Adrenal gland (tissue), 12 donors: ENCODE data around the gene TCEAL8. TPM values are rescaled to one million over a fixed set of nuclear protein-coding genes. Genes with fewer than 3 reads are reported as not detected.
A peak's percentile ranks its signal among the peaks of the same experiment; 100 is the strongest.

Experiments
- DNase-seq, 7 donors: peaks; one replicate each; pipeline ENCODE4 v3.0.0-alpha.2; 2019 to 2020
- H3K27ac ChIP-seq, 5 donors: fragments of 200-600 bp; sonication (generic) in 4 of 5; 1 replicate in 3 of 5; 2 replicates in 2 of 5; pipeline versions ENCODE4 v1.5.1 to v1.8.0; 2016 to 2020; ENCODE audit warnings: mild to moderate bottlenecking in 1 of 5
- H3K27me3 ChIP-seq: fragments of 200-600 bp; 2 replicates; pipeline ENCODE4 v1.8.0; 2021
- H3K36me3 ChIP-seq, 2 donors: fragments of 200-600 bp; replicated peaks in 1 of 2; 1 replicate in 1 of 2; 2 replicates in 1 of 2; pipeline versions ENCODE4 v1.5.1 to v1.8.0; 2018 to 2022
- H3K4me1 ChIP-seq, 2 donors: fragments of 200-600 bp; replicated peaks in 1 of 2; 1 replicate in 1 of 2; 2 replicates in 1 of 2; pipeline versions ENCODE4 v1.5.1 to v1.8.0; 2018 to 2021
- H3K4me3 ChIP-seq, 4 donors: fragments of 200-600 bp; sonication (generic) in 3 of 4; one replicate each; pipeline ENCODE4 v1.5.1; 2016 to 2018
- H3K9me3 ChIP-seq, 3 donors: fragments of 200-600 bp; sonication (generic) in 1 of 3; replicated peaks in 1 of 3; 1 replicate in 2 of 3; 2 replicates in 1 of 3; pipeline versions ENCODE4 v1.5.1 to v1.8.0; 2016 to 2021
- POLR2A ChIP-seq, 2 donors: fragments of 450-650 bp; IDR thresholded peaks; one replicate each; pipeline ENCODE4 v1.6.1; 2017; ENCODE audit warnings: antibody characterized with exemption in 2 of 2, mild to moderate bottlenecking in 2 of 2, moderate library complexity in 1 of 2
- WGBS, 4 donors: extraction: QIAGEN DNeasy Blood & Tissue Kit in 2 of 4; methylation state at CpG; one replicate each; pipeline versions ENCODE4 v1.1.5 to v1.1.7; 2013 to 2017; 5-methylcytosine and 5-hydroxymethylcytosine counted together
- intact Hi-C, 2 donors: fragments of 100-400 bp; cut with DNase I; formaldehyde crosslinking; loops; one replicate each; pipeline versions ENCODE4 v1.14.1 to v1.15.0; 2022 to 2023
- polyA plus RNA-seq, 3 donors: library from polyadenylated mRNA; stranded (reverse); fragments of 200-250 nt in 2 of 3; fragments of 350-450 nt in 1 of 3; fragmentation: Illumina TruSeq in 1 of 3; extraction: RNeasy Lipid Tissue Mini Kit (QIAGEN cat#74804) in 1 of 3; gene quantifications; one replicate each; pipeline ENCODE4 v1.2.3, GENCODE V29; 2013 to 2014
- total RNA-seq, 9 donors: library from RNA; depleted of rRNA in 4 of 9; stranded (reverse); fragments of >200 nt in 4 of 9; fragments of 120-200 nt in 1 of 9; fragmentation: NEBNext Ultra II Directional in 1 of 9; extraction: Animal tissue kit (Norgen Biotek cat#: 25700) in 1 of 9; gene quantifications; one replicate each; pipeline versions ENCODE4 v1.1.0 to v1.2.4, GENCODE V29; 2013 to 2023
- TF ChIP-seq, protein P1 (sequence below), 6 experiments: fragments of 450-650 bp in 4 of 6; fragments of 200-600 bp in 2 of 6; sonication (generic) in 1 of 6; IDR thresholded peaks; 1 replicate in 5 of 6; 2 replicates in 1 of 6; pipeline versions ENCODE4 v1.5.1 to v1.8.0; 2016 to 2021; ENCODE audit warnings: antibody characterized with exemption in 6 of 6, mild to moderate bottlenecking in 2 of 6, moderate library complexity in 1 of 6
- donor health status: healthy with polysubstance abuse.
- donor health status: Bipolar disorder and iron deficiency.
- donor health status: DM: yes; HTN: yes; CAD: no.
- donor health status: DM: no; HTN: no; CAD: no.
- donor health status: DM: no; HTN: no; CAD: no.
- donor health status: DM: yes; HTN: yes; CAD: no.

Gene TCEAL8
- total and polyA plus RNA-seq, 12 donors = 46.3 to 156 (median 64.0) TPM

DNA sequence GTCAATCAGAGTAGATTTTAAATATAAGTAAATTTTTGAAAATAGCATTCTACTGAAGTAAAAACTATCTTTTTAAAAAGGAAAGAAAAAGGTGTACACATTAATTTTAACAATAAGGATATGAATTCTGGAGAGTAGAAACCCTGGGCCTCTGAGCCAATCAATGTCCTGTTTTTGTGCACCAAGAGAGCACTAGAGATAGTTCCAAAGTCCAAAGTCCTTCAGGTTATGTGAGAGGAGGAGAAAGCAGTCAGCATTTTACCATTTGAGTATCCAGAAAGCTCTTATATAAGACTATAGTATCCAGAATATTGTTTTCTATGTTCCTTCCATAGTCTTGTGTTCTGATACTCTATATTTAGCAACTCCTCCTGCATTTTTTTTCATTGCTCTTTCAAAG, 3.3 kb upstream of the TCEAL8 start:
- no peaks in the 10 kb centered on the region for H3K4me1 ChIP-seq
- intact Hi-C loops = no loop called here
- no peaks in the 10 kb centered on the region for H3K9me3 ChIP-seq
- H3K4me3 ChIP-seq = no peak overlapping the region
- DNase-seq = no peak
- peaks cover 4% of the 10 kb centered on the region for H3K27me3 ChIP-seq
- no peaks in the 10 kb centered on the region for H3K36me3 ChIP-seq
- no peak overlapping the region for H3K27ac ChIP-seq
- no peak for TF ChIP-seq POLR2A (IDR thresholded peaks at IDR 0.05)
- TF ChIP-seq, protein P1, sequence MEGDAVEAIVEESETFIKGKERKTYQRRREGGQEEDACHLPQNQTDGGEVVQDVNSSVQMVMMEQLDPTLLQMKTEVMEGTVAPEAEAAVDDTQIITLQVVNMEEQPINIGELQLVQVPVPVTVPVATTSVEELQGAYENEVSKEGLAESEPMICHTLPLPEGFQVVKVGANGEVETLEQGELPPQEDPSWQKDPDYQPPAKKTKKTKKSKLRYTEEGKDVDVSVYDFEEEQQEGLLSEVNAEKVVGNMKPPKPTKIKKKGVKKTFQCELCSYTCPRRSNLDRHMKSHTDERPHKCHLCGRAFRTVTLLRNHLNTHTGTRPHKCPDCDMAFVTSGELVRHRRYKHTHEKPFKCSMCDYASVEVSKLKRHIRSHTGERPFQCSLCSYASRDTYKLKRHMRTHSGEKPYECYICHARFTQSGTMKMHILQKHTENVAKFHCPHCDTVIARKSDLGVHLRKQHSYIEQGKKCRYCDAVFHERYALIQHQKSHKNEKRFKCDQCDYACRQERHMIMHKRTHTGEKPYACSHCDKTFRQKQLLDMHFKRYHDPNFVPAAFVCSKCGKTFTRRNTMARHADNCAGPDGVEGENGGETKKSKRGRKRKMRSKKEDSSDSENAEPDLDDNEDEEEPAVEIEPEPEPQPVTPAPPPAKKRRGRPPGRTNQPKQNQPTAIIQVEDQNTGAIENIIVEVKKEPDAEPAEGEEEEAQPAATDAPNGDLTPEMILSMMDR (IDR thresholded peaks at IDR 0.05) = no peak

DNA sequence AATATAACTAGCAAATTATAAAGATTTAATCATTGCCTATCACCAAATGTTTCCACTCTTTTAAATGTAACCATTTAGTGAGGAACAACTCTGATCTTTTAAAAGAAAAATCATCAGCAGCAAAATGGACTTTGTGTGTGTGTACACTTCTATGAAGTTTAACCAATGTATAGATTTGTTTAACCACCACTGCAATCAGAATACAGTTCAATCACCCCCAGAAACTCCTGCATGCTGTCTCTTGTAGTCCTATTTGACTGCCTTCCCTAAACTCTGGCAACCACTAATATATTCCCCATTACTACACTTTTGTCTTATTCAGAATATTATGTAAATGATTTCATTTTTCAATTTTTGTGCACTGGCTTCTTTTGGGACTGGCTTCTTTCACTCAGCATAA, 1.7 kb upstream of the TCEAL8 start:
- no peak for TF ChIP-seq POLR2A (IDR thresholded peaks at IDR 0.05)
- TF ChIP-seq, protein P1 (IDR thresholded peaks at IDR 0.05) = no peak
- H3K27ac ChIP-seq = no peak overlapping the region
- H3K4me1 ChIP-seq = no peaks in the 10 kb centered on the region
- H3K4me3 ChIP-seq = no peak overlapping the region
- H3K9me3 ChIP-seq = no peaks in the 10 kb centered on the region
- no peaks in the 10 kb centered on the region for H3K36me3 ChIP-seq
- H3K27me3 ChIP-seq = peaks cover 3% of the 10 kb centered on the region
- intact Hi-C loops = no loop called here
- no peak for DNase-seq

DNA sequence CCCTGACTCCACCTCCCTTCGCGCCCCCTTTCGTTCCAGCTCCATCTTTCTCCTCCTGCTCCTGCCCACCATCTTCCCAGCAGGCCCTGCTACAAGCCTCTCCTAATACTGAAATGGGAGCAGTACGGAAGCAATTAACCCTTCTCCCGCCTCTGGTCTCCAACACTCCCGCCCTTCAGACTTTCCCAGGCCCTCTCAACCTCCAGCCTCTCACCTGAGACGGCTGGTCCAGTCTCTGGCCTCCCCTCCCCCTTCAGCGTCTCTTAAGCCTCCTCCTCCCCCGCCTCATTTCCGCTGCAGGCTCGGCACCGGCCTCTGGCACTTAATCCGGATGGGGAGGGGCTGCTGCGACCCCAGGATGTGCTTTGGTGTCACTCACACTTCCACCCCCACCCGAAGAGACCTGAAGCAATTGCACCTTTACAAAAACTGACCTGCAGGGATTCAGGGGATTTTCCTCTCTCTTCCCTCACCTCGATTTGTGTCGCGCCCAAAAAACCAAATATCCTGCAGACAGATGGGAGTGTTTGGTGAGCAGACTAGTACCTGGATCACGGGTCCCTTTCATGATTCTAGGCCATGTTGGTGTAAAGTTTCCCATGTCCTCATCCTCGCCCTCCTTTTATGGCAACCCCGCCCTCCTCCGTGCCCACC, 657 bp downstream of the TCEAL8 start:
- TF ChIP-seq, protein P1 (IDR thresholded peaks at IDR 0.05) = no peak
- no peak for TF ChIP-seq POLR2A (IDR thresholded peaks at IDR 0.05)
- Histone ChIP-seq H3K27me3 (no peaks in the 10 kb centered on the region), H3K4me1 (no peaks in the 10 kb centered on the region), H3K27ac (peak overlapping the region; percentile 62 to 85 (median 74)), H3K9me3 (no peaks in the 10 kb centered on the region), H3K36me3 (no peaks in the 10 kb centered on the region), H3K4me3 (peak overlapping the region; percentile 14 to 69 (median 21))
- intact Hi-C loops = no loop called here
- DNase-seq = peak; percentile 22 to 65 (median 50)
- 1 to 21% (median 10%) methylated on average over 20 to 22 of the region's 22 CpGs for WGBS, 4 donors

DNA sequence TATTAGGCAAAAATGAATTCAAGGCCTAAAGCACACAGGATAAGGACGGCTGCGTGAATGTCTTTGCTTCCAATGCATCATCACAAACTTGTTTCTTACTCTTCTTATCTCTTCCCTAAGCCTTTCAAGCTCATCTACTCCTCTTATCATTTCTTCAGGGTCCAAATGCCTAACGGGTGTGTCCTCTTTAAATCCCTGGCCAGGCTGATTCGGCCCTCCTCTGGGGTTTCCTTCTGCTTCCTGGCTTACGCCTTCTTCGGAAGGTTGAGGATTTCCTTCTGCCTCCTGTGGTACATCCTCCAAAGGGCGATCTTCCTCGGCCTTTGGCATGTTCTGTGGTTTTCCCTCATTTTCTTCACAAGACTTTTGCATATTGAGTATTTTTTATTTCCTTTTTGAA, 1.3 kb downstream of the TCEAL8 start:
- no peaks in the 10 kb centered on the region for H3K4me1 ChIP-seq
- intact Hi-C loops = no loop called here
- H3K36me3 ChIP-seq = no peaks in the 10 kb centered on the region
- TF ChIP-seq POLR2A (IDR thresholded peaks at IDR 0.05) = no peak
- TF ChIP-seq, protein P1 (IDR thresholded peaks at IDR 0.05) = no peak
- peak overlapping the region in 4 of 5 donors; percentile 62 to 85 (median 79) for H3K27ac ChIP-seq
- H3K4me3 ChIP-seq = peak overlapping the region in 1 of 4 donors; percentile 69
- no peaks in the 10 kb centered on the region for H3K9me3 ChIP-seq
- 18 to 45% (median 32%) methylated on average over 8 of the region's 8 CpGs for WGBS, 4 donors
- no peaks in the 10 kb centered on the region for H3K27me3 ChIP-seq
- DNase-seq = peak in 2 of 7 donors; percentile 7 to 50
